HG02981 (cell line): ENCODE results near the gene DNAJC27.

Experiments
- ATAC-seq: cut with Tn5 transposase; IDR thresholded peaks from one replicate; pipeline ENCODE4 v1.9.1; 2021; ENCODE audit warnings: mild to moderate bottlenecking, moderate library complexity; ENCODE audit not compliant: unreplicated experiment

DNAJC27 gene

GRCh38 chr2:24926602-24927252 is 45.0 kb downstream of the DNAJC27 start:
- no peak for ATAC-seq

DNA sequence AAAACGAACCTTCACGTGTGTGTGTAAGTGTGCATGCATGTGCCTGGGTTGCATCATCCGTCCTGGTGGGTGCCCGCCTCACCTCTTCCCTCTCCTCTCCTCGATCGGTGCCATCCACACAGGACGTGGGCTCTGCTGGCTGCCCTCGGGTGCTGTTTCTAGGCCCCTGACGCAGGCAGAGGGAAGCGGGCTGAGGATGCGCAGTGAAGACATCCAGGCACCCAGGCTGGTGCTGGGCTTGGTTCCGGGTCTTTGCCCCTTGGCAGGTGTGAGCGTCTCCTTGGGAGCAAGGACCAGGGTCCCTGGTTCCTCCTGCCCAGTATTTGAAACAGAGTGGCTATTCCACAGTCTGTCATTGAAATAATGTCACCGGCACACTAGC is 45.5 kb downstream of the DNAJC27 start:
- ATAC-seq = no peak

DNA sequence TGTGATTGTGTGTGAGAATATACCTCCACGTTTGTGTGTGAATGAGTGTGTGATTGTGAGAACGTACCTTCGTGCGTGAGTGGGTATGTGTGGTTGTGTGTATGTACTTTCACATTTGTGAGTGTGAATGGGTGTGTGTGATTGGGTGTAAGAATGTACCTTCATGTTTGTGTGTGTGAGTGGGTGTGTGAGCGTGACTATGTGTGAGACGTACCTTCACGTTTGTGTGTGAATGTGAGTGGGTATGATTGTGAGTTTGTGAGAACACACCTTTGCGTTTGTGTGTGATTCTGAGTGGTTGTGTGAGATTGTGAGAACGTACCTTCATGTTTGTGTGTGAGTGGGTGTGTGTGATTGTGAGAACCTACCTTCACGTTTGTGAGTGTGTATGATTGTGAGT is 45.9 kb downstream of the DNAJC27 start:
- ATAC-seq = no peak

DNA sequence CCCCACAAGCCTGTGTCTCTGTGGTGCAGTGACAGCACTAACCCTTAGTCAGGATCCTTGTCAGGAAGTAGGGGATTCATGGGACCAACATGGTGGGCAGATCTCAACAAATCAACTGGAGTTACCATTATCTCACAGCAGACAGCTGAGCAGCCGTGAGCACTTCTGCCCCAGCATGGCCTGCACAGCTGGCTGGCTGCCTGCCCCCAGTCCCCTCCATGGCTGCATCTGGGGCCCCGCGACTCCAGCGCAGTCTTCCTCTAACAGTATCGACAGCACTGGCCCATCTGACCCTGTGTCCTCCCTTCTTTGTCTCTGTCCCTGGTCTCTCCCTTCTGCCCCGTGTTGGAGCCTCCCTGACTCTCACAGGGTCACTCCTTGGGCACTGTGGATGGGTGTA is 47.0 kb downstream of the DNAJC27 start:
- no peak for ATAC-seq

DNA sequence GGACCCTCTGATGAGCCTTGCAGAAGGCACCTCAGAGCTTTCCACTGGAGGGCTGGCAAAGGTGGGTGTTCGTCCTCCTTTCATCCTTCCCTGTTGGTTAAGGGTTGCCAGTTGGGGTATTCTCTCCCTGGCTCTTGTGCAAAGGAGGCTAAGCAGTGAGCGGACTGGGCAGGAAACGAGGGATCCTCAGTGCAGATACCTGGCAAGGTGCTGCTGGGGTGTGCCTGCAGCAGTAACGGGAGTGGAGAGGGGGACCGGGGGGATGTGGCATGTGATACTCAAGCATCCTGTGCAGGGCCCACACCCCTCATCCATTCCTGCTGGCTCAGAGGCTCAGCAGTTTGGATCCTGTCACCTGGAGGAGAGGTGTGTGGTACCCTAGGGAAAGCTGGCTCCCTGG is 47.5 kb downstream of the DNAJC27 start:
- ATAC-seq = no peak

- no peak for ATAC-seq
These were observed 48.6 kb downstream of the DNAJC27 start for GRCh38 chr2:24923106-24923505.

GRCh38 chr2:24922556-24922955 is 49.2 kb downstream of the DNAJC27 start:
- ATAC-seq = no peak

GRCh38 chr2:24920809-24921441 is 50.8 kb downstream of the DNAJC27 start:
- ATAC-seq = peak; percentile 4

- peak; percentile 56 for ATAC-seq
These were observed 51.5 kb downstream of the DNAJC27 start, which contains the start of gene ADCY3 for GRCh38 chr2:24920098-24920808. Gene ADCY3, minus strand, starts transcription at chr2:24920237. Its CDS starts 1,250 bp downstream, at chr2:24918987.

DNA sequence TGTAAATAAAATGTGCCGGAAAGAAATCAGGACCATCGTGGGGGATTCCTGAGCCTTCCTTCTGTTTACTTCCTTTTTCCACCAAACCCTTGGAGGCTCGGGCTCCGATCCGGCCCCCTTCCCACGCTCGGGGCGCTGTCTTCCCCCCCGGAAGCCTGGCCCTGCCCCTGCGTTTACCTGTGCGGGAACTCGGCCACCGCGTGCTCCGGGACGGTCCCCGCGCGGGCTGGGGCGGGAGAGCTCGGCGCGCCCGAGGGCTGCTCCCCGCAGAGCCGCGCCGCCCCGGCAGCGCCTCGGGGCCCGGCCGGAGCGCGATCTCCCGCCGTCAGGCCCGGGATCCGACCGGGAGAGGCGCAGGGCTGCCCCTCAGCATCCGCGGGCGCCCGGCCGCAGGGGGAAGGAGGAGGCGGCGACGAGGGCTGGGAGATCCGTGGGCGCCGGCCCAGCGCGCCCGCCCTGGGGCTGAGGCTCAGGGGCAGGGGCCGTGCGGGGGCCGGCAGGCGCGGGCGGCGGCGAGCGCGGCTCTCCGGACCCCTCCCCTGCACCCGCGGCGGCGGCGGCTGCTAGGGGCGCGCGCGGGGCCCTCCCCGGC is 52.2 kb downstream of the DNAJC27 start:
- ATAC-seq = peak; percentile 23

DNA sequence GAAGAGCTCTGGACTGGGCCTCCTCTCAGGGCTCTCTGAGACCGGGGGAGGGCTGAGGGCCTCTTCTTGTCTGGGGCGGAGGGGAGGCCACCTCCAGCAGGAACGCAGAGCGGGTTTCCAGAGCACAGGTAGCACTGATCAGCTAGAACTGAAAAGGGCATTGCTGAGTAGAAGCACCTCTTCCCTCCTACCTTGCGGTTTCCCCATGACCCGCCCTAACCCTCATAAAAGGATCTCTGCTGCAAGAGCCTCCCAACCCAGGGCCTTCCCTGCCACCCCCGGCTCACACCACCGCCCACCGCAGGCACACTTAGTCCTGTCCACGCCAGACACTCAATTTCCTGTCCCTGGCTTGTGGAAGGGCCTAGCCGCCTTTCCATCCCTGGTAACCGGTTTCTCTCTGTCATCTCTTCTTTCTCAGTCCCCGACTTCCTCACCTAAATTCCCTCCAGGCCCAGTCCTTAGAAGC is 52.7 kb downstream of the DNAJC27 start:
- ATAC-seq = no peak

DNA sequence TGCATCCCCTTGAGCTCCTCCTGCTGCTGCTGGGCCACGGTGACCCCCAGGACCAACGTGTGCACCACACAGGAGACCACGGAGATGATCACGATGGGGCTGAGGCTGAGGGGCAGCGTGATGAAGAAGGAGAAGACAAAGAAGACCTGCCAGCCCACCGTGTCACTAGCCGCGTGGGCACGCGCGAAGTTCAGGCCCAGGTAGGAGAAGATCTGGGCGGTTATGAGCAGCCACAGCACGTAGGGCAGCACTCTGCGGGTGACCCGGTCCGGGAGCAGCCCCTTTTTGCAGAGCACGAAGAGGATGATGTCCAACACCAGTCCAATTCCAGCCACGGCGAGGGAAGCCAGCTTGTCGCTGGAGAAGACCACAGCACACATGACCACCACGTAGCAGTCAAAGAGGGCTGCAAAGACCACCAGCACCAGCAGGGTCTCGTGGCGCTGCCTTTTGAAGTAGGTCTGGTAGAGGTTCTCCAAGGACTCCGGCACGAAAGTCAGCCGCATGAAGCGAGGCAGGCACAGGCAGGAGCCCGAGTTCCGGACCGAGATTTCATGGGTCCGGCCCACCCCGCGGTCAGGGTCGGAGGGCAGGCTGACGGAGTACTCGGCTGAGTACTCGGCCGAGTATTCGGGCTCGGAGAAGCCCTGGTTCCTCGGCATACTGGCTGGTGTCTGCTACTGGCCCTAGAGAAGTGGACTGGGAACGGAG is 53.3 kb downstream of the DNAJC27 start:
- no peak for ATAC-seq

DNA sequence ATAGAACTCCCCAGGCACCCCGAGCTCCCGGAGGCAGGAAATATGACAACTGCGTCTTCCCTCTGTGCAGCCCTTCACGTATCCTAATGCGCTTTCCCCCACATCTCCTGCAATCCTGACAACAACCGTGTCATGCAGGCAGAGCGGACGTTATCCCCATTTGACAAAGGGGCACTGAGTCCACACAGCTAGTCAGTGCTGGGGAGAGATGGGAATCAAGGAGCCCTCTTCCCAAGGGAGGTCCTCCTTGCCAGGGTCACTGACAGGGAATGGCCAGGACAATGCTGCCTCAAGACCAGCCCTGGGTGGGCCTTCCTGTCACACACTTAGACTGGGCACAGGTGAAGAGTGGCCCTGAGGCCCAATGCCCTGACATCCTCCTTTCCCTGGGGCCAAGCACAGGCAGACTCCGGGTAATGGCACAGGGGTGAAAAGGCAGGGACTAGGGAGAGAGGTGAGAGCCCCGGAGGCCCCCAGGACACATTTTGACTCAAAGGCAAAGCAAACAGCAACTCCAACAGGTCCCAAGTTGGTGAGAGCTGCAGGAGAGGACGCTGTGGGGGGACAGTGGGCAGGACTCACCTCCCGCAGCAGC is 53.9 kb downstream of the DNAJC27 start:
- no peak for ATAC-seq

DNA sequence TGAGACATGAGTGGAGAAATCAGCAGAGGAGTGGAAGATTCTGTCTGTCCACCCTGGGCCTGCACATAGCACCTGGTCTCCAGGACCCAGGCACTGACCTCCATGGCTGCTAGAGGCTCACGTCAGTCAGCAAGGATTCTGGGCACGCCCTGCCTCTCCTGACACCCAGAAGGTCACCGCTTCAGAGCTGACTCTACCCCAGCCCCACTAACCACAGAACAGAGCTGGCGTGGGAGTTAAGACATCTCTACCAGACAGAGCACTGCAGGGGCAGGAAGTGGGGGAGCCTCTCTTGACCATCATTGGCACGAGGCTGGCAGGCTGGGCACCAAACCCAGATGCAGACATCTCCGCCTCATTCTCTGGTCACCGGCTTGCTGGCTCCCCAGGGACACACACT is 54.7 kb downstream of the DNAJC27 start:
- ATAC-seq = no peak

DNA sequence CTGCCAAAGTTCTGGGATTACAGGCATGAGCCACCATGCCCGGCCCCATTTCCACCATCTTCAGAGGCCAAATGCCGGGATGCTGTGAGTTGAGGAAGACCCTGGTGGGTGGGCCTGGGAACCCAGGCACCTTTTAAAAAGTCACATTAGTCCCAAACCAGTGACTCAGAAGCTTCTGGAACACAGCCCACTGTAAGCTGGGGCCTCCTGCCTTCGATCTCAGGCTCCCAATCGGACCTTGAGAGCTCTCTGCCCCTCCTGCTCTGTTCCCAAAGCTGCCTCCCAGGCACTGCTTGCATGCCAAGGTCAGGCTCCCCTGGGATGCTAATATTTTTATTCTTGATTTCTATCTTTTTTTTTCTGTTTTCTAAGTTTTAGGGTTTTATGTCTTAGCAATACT is 56.0 kb downstream of the DNAJC27 start:
- no peak for ATAC-seq

DNA sequence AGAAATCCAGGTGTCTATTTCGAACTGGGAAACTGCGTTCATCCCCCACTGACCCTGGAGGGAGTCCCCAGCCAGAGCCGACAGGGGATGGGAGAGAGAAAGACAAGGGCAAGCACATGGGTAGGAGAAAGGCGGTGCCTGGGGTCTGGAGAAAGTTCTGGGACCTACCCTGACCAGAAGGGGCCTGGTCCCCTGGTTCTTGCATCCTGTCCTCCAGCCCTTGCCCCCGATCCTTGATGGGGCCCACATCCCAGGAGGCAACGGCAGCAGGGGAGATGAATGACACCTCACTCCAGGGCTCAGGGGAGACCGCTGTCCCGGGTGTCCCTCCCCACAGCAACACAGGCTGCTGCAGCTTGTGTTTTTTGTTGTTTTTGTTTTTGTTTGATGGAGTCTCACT is 56.6 kb downstream of the DNAJC27 start:
- no peak for ATAC-seq

DNA sequence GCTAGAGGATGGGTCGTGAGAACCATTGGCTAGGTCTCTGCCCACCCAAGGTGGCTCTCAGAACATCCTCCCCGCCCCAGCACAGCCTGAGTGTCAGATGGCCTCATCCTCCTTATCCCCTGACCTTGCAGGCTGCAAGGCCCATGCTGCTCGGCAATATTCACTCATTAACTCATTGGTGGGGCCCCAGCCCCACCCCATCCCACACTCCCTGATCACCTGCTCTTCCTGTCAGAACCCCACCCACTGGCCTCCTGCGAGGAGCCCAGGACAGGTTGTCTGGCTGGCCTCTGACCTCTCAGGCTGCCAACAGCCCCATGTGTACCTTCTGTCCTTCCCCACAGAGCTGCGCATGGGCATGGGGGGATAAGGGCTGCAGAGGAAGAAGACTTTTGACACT is 57.0 kb downstream of the DNAJC27 start:
- no peak for ATAC-seq

GRCh38 chr2:24913911-24914310 is 57.8 kb downstream of the DNAJC27 start:
- no peak for ATAC-seq

GRCh38 chr2:24912986-24913385 is 58.8 kb downstream of the DNAJC27 start:
- no peak for ATAC-seq

DNA sequence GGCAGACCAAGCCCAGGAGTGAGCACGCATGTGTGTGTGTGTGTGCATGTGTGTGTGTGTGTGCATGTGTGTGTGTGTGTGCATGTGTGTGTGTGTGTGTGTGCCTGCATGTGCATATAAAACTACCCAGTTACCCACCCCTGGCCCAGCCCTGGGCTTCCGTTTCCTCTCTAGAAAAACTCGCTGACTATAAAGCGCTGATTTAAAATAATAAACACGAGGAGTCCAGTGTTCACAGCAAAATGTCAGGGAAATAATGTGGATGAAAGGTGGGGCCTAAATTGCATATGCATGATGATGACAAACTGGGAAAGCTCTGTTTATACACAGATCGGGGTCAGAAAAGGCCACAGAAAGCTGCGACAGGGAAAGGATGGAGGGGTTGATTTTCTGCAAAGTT is 59.2 kb downstream of the DNAJC27 start:
- ATAC-seq = no peak

- ATAC-seq = no peak
These were observed 61.5 kb downstream of the DNAJC27 start for GRCh38 chr2:24910245-24910644.
